Activated CD4-positive, CD25-positive, alpha-beta regulatory T cell treated with anti-CD3 and anti-CD28 coated beads, Interleukin-2, amount 50 U/mL, for 24 hours (primary cell): ENCODE measurements around the gene COPS4.
A peak's percentile ranks its signal among the peaks of the same experiment; 100 is the strongest.
"Not testable (repeated sequence)": the region's sequence is repeated elsewhere in the genome, so short reads cannot be mapped to it uniquely, and the experiment has no call there.

Experiments used
- ATAC-seq, 2 donors: fragments of 150-1000 bp; cut with Tn5 transposase; one replicate each; pipeline ENCODE4 v1.10.0; 2021; ENCODE audit warnings: mild to moderate bottlenecking in 1 of 2, moderate library complexity in 1 of 2

COPS4 gene

DNA sequence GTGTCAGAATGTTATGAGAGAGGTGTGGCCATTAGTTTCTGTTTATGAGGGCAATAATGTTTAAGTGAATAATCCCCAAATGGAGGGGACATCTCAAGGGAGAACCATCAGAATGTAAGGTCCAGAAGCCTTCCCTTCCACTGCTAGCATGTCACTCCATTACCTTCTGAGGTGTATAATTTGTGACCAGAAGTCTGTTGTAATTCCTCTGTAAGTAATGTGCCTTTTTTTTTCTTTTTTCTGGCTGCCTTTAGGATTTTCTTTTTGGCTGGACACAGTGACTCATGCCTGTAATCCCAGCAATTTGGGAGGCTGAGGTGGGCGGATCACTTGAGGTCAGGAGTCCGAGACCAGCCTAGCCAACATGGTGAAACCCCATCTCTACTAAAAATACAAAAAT lies 10.8 kb upstream of the COPS4 start:
- no peak for ATAC-seq

DNA sequence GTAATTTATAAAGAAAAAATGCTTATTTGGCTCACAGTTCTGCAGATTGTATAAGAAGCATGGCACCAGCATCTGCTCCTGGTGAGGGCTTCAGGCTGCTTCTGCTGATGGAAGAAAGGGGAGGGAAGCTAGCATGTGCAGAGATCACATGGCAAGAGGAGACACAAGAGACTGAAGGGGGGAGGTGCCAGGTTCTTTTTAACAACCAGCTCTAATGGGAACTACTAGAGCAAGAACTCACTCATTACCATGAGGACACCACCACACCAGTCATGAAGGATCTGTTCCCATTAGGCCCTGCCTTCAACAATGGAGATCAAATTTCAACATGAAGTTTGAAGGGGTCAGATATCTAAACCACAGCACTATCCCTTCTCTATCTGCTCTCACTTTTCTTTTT lies 9.4 kb upstream of the COPS4 start:
- no peak for ATAC-seq

DNA sequence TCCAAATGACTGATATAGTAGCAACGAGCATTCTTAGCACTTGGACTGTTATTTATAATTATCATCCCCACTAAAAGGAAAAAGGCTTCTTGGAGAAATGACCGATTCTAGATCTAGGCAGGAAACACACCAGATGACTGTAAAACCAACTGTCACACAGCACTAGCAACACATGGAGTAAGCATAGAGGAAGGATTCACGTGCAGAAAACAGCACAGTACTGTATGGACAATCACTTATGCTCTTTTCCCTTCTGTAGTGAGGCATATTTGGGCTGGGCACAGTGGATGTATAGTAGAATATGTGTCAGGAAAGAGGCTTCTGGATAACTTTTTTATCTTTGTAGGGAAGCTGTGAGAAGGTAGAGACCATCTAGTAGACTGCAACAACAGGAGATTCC lies 6.0 kb upstream of the COPS4 start:
- ATAC-seq: no peak

DNA sequence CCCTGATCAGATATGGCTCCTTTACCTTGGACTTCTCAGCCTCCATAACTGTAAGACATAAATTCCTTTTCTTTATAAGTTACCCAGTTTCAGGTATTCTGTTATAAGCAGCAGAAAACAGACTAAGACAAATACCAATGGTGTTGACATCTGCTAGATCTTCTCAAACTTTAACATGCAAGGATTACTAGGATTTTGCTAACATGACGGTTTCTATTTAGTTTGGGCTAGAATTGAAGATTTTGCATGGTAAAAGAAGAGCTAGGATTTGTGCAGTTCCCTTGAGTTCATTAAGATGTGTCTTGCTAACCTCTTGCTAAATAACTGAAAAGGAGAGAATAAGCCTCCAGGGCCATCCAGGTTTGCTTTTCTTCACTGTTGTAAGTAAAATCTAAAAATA lies 5.3 kb upstream of the COPS4 start:
- ATAC-seq: no peak

DNA sequence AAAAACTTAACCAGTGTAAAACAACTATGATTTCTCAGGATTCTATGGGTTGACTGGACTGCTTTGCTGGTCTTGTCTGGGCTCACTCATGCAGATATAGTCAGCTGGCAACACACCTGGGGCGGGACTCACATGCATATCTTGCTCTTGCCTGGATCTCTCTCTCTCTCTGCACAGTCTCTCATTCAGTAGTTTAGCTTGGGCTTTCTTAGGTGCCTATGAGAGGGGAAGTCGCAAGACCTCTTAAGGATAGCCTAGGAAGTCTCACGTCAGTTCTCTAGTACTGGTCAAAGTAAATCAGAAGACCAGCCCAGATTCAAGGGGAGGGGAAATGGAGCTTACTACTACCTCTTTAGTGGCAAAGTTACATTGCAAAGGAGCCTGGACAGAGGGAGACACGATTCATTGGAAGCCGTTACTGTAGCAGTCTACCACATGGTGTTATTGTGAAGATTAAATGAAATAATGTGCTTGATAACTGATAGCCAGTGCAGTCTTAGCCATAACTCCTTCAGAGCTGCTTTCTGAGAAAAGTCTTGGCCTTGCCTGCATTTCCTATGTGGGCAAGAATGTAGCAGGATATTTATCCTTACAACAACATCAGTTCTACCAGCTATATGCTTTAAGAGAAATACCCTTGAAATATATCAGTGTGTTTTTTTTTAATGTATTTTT lies 2.1 kb downstream of the COPS4 start:
- ATAC-seq: no peak

DNA sequence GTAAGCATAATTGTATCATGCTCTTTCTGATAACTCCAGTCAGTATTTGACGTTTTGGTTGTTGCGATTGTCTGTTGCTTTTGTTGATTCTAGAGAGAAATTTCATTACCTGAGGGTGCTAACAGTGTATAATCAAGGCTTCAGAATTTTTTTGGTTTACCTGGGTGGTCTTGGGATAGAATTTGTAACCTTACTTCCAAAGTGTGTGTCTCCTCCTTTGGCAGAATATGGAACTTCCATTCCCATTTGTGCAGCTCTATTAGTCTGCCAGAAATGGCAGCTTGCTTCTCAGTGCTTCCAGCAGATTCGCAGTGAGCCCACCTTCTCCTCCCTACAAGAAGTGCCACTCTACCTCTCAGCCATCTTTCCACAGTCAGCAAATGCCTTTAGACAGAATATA lies 5.3 kb downstream of the COPS4 start:
- ATAC-seq: no peak

DNA sequence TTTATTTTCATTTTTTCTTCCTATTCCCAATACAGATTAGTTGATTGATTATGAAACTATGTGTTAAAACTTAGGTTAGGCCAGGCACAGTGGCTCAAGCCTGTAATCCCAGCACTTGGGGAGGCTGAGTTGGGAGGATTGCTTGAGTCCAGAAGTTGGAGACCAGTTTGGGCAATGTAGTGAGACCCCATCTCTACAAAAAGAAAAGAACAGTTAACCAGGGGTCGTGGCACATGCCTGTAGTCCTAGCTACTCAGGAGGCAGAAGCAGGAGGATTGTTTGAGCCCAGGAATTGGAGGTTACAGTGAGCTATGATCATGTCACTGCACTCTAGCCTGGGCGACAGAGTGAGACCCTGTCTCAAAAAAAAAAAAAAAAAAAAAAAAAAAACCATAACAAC lies 8.2 kb downstream of the COPS4 start:
- ATAC-seq: not testable (repeated sequence)

DNA sequence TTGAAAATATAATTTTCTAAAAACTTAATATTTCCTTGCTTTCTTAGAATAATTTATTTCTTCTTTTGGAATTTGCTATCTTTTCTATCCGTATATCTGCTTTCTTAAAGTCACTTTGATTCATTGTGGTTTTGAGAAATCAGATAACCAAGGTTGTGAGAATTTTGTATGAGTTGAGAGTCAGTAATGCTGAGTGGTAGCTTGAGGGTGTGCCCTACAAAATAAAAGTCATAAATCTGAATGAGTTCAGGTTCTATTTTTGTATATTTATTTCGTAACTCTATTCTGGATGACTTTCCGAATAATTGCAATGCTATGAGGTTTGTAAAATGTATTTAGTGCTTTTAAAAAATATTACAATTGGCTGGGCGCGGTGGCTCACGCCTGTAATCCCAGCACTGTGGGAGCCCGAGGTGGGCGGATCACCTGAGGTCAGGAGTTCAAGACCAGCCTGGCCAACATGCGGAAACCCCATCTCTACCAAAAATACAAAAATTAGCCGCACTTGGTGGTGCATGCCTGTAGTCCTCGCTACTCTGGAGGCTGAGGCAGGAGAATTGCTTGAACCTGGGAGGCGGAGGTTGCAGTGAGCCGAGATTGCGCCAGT lies 8.9 kb downstream of the COPS4 start:
- ATAC-seq: no peak

DNA sequence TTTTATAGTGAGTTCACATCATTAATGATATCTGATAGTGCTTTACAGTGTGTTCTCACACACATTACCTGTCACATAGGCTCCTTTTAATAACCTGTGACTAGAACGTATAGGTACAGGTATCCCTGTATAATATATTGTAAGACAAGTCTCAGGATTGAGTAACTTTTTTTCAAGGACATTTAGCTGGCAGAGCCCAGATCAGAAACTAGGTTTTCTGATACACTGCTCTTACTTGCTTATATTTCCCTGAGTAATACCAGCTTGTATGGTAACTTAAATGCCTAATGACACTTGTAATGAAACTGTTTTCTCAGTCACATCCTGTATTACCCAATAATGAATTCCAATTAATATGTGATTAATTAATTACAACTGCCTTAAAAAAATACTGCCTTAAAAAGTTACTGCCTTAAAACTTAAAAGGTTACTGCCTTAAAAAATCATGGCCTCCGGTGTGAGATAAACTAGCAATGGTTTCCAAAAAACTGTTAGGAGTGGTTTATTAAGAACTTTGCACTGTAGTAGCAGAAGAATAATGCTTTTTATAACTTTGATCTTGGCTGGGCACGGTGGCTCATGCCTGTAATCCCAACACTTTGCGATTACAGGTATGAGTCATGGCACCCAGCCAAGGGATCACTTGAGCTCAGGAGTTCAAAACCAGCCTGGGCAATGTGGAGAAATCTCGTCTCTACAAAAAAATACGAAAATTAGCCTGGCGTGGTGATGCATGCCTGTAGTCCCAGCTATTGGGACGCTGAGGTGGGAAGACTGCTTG lies 11.9 kb downstream of the COPS4 start:
- no peak for ATAC-seq

DNA sequence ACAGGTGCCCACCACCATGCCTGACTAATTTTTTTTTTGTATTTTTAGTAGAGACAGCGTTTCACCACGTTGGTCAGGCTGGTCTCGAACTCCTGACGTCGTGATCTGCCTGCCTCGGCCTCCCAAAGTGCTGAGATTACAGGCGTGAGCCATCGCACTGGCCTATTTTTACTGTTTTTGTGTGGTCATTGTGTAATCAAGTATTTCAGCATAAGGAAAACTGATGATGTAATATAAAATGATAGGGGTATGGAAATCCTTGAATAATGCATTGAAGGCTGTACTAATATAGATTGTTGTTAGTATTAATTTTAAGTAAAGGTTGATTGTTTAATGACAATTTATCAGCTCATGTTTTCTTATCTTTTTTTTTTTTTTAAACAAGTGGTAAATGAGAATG lies 13.8 kb downstream of the COPS4 start:
- ATAC-seq: not testable (repeated sequence)

DNA sequence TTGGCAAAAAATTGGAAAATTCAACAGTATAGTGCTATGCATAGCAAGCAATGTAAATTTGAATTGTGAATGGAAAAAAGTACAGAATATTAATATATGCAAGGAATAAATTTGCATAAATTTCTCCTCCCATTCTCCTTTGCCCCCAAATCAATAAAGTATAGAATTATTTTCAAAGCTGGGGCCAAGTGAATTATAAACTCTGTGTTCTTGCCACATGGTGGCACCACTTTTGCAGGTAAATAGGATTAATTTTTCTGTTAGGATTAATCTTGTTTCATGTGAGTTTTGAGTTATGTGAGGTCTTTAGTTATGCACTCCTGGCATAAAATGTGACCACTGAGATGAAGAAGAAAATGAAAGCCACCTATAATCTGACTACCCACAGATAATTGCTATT lies 19.9 kb downstream of the COPS4 start:
- ATAC-seq: no peak

DNA sequence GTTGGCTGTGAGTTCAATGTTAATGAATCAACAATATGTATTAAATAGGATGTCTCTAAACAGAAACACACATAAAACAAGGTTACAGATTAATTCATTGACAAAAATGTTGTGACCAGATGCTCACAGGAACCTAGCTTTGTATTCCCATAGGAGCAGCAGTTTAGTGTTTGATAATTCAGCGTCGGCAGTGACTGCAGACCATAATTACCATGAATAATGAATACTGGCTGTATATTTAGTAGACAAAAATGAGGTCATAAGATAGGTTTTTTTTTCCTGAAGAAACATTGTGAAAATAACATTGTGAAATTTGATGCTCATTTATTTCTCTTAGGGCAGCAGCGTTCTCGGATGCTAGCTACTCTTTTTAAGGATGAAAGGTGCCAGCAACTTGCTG lies 27.8 kb downstream of the COPS4 start:
- ATAC-seq: no peak

DNA sequence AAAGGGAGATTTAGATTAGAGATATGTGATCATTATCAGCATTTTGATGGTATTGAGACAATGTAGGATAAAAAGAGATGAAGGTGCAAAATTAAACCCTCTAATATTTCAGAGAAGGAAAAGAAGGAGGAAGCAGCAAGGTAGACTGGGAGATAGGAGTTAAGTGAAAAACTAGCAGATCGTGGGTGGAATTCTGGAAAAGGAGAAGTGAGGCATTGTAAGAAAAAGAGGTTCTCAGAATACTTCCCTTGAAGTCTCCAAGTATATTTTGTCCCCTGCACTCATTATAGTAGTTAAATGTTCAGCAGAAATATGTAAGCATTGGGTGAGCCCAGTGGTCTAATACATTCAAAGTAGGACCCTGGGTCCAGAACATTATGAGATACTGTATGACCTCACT lies 30.3 kb downstream of the COPS4 start:
- ATAC-seq: no peak

DNA sequence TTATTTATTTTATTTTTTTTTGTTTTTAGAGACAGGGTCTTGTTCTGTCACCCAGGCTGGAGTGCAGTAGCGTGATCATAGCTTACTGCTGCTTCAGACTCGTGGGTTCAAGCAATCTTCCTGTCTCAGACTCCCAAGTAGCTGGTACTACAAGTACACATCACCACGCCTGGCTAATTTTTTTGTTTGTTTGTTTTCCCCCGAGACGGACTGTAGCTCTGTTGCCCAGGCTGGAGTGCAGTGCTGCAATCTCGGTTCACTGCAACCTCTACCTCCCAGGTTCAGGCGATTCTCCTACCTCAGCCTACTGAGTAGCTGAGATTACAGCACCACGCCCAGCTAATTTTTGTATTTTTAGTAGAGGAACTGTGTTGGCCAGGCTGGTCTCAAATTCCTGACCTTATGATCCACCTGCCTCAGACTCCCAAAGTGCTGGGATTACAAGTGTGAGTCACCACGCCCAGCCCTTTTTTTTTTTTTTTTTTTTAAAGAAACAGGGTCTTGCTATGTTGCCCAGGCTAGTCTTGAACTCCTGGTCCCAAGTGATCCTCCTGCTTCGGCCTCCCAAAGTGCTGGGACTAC lies 32.2 kb downstream of the COPS4 start:
- ATAC-seq: no peak

DNA sequence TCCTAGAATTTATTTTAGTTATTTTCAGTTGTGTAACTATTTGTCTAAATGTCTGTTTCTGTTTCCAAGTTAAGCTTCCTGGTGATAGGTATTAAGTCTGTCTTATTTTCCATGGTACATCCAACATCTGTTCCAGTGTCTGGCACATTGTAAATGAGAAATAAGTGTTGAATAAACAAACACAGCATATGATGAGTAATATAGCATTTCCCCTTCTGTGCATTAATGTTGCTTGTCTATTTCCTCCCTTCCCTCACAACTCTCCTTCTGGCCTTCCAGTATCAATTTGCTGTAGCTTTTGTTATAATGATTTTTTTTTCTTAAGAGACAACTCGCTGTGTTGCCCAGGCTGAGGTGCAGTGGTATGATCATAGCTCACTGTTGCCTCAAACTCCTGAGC lies 36.1 kb downstream of the COPS4 start:
- no peak for ATAC-seq

DNA sequence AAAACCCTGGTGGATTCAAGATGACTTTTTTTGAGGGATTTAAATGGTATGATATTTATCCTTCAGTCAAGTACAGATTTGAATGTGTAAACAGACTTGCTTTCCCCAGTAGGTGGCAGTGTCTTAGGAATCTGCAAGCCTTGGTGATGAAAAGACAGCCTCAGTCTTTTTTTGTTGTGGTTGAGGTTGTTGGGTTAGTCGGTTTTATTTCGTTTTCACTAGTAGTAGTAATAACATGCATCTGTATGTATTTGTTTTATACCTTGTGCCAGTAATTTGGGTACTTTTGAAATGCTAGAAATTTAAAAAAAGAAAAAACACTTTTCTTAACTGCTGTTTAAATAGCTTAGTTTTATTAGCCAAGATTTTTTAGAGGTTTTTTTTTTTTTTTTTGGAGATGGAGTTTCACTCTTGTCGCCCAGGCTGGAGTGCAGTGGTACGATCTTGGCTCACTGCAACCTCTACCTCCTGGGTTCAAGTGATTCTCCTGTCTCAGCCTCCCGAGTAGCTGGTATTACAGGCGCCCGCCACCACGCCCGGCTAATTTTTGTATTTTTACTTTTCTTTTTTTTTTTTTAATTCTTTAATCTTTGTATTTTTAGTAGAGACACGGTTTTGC lies 39.2 kb downstream of the COPS4 start:
- peak; percentile 84 to 95 for ATAC-seq

DNA sequence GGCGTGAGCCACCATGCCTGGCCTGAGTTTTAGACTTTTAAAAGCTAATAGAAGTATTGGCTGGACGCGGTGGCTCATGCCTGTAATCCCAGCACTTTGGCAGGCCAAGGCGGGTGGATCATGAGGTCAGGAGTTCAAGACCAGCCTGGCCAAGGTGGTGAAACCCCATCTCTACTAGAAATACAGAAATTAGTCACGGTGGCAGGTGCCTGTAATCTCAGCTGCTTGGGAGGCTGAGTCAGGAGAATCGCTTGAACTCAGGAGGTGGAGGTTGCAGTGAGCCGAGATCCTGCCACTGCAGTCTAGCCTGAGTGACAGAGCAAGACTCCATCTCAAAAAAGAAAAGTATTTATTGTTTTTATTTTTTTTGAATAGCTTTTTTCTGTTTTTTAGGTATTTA lies 39.8 kb downstream of the COPS4 start:
- peak; percentile 18 to 54 for ATAC-seq

DNA sequence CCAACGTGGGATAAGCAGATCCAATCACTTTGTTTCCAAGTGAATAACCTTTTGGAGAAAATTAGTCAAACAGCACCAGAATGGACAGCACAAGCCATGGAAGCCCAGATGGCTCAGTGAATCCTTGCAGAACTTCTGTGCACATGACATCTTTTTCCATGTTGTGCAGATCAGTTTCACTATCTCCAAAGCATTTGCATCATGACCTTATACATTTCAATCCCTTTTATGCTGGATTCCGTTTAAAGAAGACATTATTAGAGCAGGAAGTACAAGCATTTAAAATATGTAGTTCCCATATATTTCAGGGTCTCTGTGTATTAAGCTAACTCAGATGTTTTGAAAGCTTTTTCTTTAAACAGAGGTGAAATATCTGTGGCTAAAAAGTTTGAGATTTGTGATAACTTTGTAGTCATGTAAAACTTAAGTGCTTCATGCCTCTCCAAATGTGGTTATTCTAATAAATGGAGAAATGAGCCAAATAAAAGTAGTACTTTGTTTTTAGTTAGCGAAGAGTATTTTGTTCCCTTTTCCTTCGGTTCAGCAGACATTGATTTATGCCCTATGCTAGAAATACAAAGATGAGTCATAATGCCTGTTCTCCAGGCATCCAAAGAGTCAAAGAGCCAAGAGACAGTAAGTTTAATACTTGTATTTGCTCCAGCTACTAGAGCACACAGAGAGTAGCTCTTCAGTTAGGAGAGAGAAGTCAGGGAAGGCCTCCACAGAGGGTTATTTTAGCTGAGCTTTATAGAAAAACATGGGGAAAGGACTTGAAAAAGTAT lies 40.5 kb downstream of the COPS4 start:
- no peak for ATAC-seq

DNA sequence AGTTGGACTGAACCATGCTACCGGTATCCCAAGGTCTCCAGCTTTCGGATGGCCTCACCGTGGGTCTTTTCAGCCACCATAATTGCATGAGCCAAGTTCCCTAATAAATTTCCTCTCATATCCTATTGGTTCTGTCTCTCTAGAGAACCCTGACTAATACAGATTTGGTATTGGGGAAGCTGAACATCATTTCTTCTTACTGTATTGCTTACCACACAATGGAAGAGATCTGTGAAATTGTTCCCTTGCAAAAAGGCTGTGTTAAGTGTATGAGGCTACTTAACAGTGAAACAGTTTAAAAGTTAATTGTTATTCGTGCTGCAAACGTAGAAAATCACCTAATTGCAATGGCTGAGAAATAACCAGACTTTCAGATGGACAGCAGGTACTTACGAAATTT lies 45.6 kb downstream of the COPS4 start:
- ATAC-seq: no peak

DNA sequence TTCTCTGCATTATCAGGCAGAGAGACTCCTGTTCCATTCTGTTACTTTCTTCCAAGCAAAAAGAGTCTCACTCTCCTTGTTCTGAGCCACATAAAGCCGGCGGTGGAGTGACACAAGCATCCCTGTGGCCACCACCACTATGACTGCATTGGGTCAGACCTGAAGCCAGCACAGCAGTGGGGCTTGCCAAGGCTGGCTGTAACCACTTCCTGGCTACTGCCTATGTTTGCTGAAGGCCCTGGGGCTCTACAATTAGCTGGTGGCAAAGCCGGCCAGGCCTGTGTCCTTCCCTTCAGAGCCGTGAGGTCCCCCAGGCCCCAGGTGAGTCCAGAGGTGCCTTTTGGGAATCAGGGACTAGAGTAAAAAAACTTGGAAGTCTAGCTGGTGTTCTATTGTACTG lies 47.8 kb downstream of the COPS4 start:
- ATAC-seq: peak in 1 of 2 donors; percentile 22

DNA sequence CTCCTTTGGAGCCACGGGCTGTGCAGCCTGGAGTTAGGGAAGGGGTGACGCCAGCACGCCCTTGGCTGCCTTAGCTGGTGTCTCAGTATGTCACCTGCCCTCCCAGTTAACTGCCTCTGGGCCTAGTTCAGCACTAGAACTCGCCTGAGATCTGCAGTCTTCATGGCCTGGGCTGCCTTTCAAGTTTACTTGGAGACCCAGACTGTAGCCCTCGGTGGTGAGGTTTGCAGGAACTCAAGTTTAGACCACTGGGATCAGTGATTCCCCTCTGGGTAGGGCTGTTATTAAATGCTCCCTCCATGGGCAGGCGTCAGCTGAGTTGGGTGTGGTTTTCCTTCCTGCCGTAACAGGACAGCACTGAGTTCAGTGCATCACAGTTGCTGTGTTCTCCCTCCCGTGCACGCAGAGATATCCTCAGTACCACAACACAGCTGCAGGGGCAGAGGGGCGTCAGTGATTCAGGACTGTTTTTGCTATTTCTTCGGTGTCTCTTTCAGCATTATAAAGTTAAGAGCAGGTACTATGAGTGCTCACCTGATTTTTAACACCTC lies 49.0 kb downstream of the COPS4 start:
- ATAC-seq: peak; percentile 79 to 88

DNA sequence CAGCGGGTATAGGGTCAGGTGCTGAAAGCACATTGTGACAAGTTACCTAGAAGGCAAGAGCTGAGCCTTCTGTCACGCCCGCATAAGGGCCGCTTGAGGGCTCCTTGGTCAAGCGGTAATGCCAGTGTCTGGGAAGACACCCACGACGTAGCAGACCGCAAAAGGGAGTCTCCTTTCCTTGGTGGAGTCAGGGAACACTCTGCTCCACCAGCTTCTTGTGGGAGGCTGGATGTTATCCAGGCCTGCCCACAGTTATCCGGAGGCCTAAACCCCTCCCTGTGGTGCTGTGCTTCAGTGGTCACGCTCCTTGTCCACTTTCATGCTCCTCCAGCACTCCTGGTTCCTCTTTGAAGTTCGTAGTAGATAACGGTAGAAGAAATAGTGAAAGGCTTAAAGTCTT lies 50.0 kb downstream of the COPS4 start:
- ATAC-seq: not testable (repeated sequence)
